H9 (cell line): ENCODE results near the gene PRDM1. TPM values are rescaled to one million over a fixed set of nuclear protein-coding genes. Genes with fewer than 3 reads are reported as not detected.

Experiments
- DNase-seq: peaks from one replicate; pipeline ENCODE4 v3.0.0-alpha.2; 2017
- H2AFZ ChIP-seq: one replicate; pipeline ENCODE4 v1.6.1; 2013; ENCODE audit warnings: mild to moderate bottlenecking, low read length, control low read depth, moderate library complexity
- H2AK5ac ChIP-seq: 2 replicates; pipeline ENCODE4 v1.6.1; 2013; ENCODE audit warnings: low read length, control low read depth, mixed read lengths; ENCODE audit not compliant: insufficient read length
- H2BK120ac ChIP-seq: one replicate; pipeline ENCODE4 v1.6.1; 2013; ENCODE audit warnings: low read depth, mild to moderate bottlenecking, low read length, control low read depth, inconsistent platforms; ENCODE audit not compliant: poor library complexity, severe bottlenecking
- H2BK12ac ChIP-seq: 2 replicates; pipeline ENCODE4 v1.6.1; 2013; ENCODE audit warnings: low read length, control low read depth, mixed read lengths, low read depth; ENCODE audit not compliant: insufficient read length
- H2BK15ac ChIP-seq: 2 replicates; pipeline ENCODE4 v1.6.1; 2013; ENCODE audit warnings: low read depth, low read length, control low read depth
- H2BK20ac ChIP-seq: one replicate; pipeline ENCODE4 v1.6.1; 2013; ENCODE audit warnings: low read depth, mild to moderate bottlenecking, low read length, control low read depth, inconsistent platforms; ENCODE audit not compliant: poor library complexity, severe bottlenecking
- H2BK5ac ChIP-seq: 2 replicates; pipeline ENCODE4 v1.6.1; 2013; ENCODE audit warnings: low read length, control low read depth, mixed read lengths; ENCODE audit not compliant: insufficient read length
- H3K14ac ChIP-seq: 2 replicates; pipeline ENCODE4 v1.6.1; 2013; ENCODE audit warnings: low read length, control low read depth; ENCODE audit not compliant: insufficient read depth
- H3K18ac ChIP-seq: 2 replicates; pipeline ENCODE4 v1.6.1; 2013; ENCODE audit warnings: low read depth, mild to moderate bottlenecking, mixed read lengths, low read length, control low read depth; ENCODE audit not compliant: insufficient read length
- H3K23ac ChIP-seq: 2 replicates; pipeline ENCODE4 v1.6.1; 2013; ENCODE audit warnings: low read length, control low read depth, mixed read lengths, low read depth; ENCODE audit not compliant: insufficient read length
- H3K23me2 ChIP-seq: 2 replicates; pipeline ENCODE4 v1.6.1; 2013; ENCODE audit warnings: low read depth, mild to moderate bottlenecking, mixed read lengths, low read length, control low read depth; ENCODE audit not compliant: insufficient read length, poor library complexity, severe bottlenecking
- H3K27ac ChIP-seq: 2 replicates; pipeline ENCODE4 v1.5.1; 2013; ENCODE audit warnings: low read length, control low read depth, mixed read lengths, low read depth; ENCODE audit not compliant: insufficient read length
- H3K27me3 ChIP-seq: 2 replicates; pipeline ENCODE4 v1.6.1; 2013; ENCODE audit warnings: low read length, control low read depth, inconsistent platforms; ENCODE audit not compliant: insufficient read depth
- H3K4ac ChIP-seq: 2 replicates; pipeline ENCODE4 v1.6.1; 2013; ENCODE audit warnings: low read depth, mild to moderate bottlenecking, control low read depth, inconsistent platforms, low read length, moderate library complexity
- H3K4me1 ChIP-seq: 2 replicates; pipeline ENCODE4 v1.6.1; 2013; ENCODE audit warnings: low read length, control low read depth, inconsistent platforms; ENCODE audit not compliant: insufficient read depth
- H3K4me2 ChIP-seq: 2 replicates; pipeline ENCODE4 v1.6.1; 2013; ENCODE audit warnings: low read length, control low read depth, mixed read lengths; ENCODE audit not compliant: insufficient read length, insufficient read depth
- H3K56ac ChIP-seq: 2 replicates; pipeline ENCODE4 v1.6.1; 2013; ENCODE audit warnings: low read depth, mild to moderate bottlenecking, mixed read lengths, low read length, control low read depth; ENCODE audit not compliant: insufficient read length
- H3K79me1 ChIP-seq: 2 replicates; pipeline ENCODE4 v1.6.1; 2013; ENCODE audit warnings: low read depth, mild to moderate bottlenecking, moderate library complexity, low read length, control low read depth, inconsistent platforms; ENCODE audit not compliant: insufficient read depth, poor library complexity, severe bottlenecking
- H3K79me2 ChIP-seq: 2 replicates; pipeline ENCODE4 v1.6.1; 2013; ENCODE audit warnings: low read length, control low read depth, inconsistent platforms; ENCODE audit not compliant: insufficient read depth
- H3K9ac ChIP-seq: 2 replicates; pipeline ENCODE4 v1.6.1; 2013; ENCODE audit warnings: low read length, control low read depth, mixed read lengths; ENCODE audit not compliant: insufficient read length; ENCODE audit errors: extremely low read depth
- H3K9me3 ChIP-seq: one replicate; pipeline ENCODE4 v1.6.1; 2013; ENCODE audit warnings: low read depth, low read length, inconsistent platforms; ENCODE audit not compliant: control insufficient read depth
- H3T11ph ChIP-seq: one replicate; pipeline ENCODE4 v1.6.1; 2013; ENCODE audit warnings: mild to moderate bottlenecking, low read length, control low read depth, inconsistent platforms
- H4K20me1 ChIP-seq: one replicate; pipeline ENCODE4 v1.6.1; 2013; ENCODE audit not compliant: control insufficient read depth, insufficient read length, insufficient read depth
- H4K5ac ChIP-seq: 2 replicates; pipeline ENCODE4 v1.6.1; 2013; ENCODE audit warnings: low read depth, mild to moderate bottlenecking, mixed read lengths, low read length, control low read depth; ENCODE audit not compliant: insufficient read length
- H4K8ac ChIP-seq: replicated peaks from 2 replicates; pipeline ENCODE4 v1.6.1; 2013; ENCODE audit warnings: low read length, control low read depth, mixed read lengths, low read depth; ENCODE audit not compliant: insufficient read length
- H4K91ac ChIP-seq: 2 replicates; pipeline ENCODE4 v1.6.1; 2013; ENCODE audit warnings: low read depth, mild to moderate bottlenecking, moderate library complexity, mixed read lengths, low read length, control low read depth; ENCODE audit not compliant: insufficient read length
- H3K27ac Mint-ChIP-seq, 3 experiments: 2 replicates in 2 of 3; 3 replicates in 1 of 3; pipeline ENCODE4 v1.8.0; 2020 to 2021; ENCODE audit warnings: mixed read lengths in 3 of 3, mild to moderate bottlenecking in 1 of 3, moderate library complexity in 1 of 3
- H3K27me3 Mint-ChIP-seq: 2 replicates; pipeline ENCODE4 v1.8.0; 2021; ENCODE audit warnings: low read depth, mild to moderate bottlenecking, moderate library complexity, mixed read lengths
- H3K36me3 Mint-ChIP-seq, 3 experiments: 2 replicates in 2 of 3; 3 replicates in 1 of 3; pipeline ENCODE4 v1.8.0; 2020 to 2021; ENCODE audit warnings: low read depth in 3 of 3, mixed read lengths in 3 of 3; ENCODE audit not compliant: insufficient read depth in 1 of 3
- H3K4me1 Mint-ChIP-seq, 2 experiments: 2 replicates each; pipeline ENCODE4 v1.8.0; 2020; ENCODE audit warnings: mixed read lengths in 2 of 2
- H3K4me3 Mint-ChIP-seq, 2 experiments: 2 replicates in 1 of 2; 3 replicates in 1 of 2; pipeline ENCODE4 v1.8.0; 2020 to 2021; ENCODE audit warnings: mild to moderate bottlenecking in 2 of 2, mixed read lengths in 2 of 2, moderate library complexity in 1 of 2
- H3K9me3 Mint-ChIP-seq, 2 experiments: 2 replicates in 1 of 2; 3 replicates in 1 of 2; pipeline ENCODE4 v1.8.0; 2020; ENCODE audit warnings: mild to moderate bottlenecking in 2 of 2, mixed read lengths in 2 of 2, moderate library complexity in 1 of 2
- CTCF ChIP-seq: fragments of 200-600 bp; sonication (generic); conservative IDR thresholded peaks from 3 replicates; pipeline ENCODE4 v1.8.0; 2021; ENCODE audit warnings: antibody characterized with exemption, mild to moderate bottlenecking
- WGBS: extraction: QIAGEN DNeasy Blood & Tissue Kit; methylation state at CpG from one replicate; pipeline ENCODE4 v1.1.7; 2013; ENCODE audit warnings: missing lambda C conversion rate, low lambda C conversion rate, mixed read lengths; ENCODE audit not compliant: insufficient read length; ENCODE audit errors: extremely low coverage; 5-methylcytosine and 5-hydroxymethylcytosine counted together
- total RNA-seq: library from RNA; stranded (reverse); gene quantifications from 2 replicates; pipeline ENCODE4 v1.2.1, GENCODE V29; 2021

Gene PRDM1
- total RNA-seq, 1 experiment from 2014 or later, result 2.9 TPM

DNA sequence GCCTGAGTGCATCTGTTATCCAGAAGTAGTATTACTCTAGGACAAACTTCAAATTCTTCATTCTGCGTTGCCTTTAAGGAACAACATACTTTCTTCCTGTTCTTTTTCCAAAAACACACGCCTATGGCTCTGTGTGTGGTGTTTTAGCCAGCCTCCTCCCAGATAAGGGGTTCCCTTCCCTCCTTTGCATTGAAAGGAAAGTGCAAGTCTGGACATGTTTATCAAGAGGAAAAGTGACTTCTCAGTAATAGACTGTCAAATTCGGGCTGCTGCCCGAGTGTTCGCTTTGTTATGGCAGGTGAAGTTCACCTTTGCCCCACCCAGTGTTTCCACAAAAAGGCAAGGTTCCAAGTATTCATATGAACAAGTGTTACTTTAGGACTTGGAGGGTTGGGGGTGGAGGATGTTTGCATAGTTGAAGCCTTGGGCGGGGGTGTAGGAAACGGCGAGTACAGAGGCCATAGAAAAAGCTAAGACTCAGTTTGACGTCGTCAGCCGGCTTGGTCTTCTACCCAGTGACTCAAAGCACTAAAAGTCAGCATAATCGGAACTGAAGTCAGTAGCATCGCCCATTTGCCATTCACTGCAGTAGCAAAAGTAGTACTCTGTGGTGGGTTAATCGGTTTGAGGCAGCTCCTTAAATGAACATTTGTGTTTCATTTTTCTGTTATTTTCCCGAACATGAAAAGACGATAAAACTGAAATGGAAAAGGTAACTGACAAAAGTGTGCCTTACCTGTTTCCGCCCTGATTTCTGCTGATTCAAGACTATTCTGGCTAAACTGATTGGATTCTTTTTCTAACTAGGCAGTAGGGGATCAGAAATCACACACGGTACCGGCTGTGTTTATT is 12.5 kb downstream of the PRDM1 start:
- H3K4me1 Mint-ChIP-seq, result peaks cover 26 to 46% of the 10 kb centered on the region in 2 experiments
- Histone ChIP-seq H2BK12ac (no peak overlapping the region), H3K23ac (no peak overlapping the region), H4K20me1 (no peaks in the 10 kb centered on the region), H3K79me2 (no peaks in the 10 kb centered on the region), H3T11ph (no peak overlapping the region), H3K4me1 (peaks cover 3% of the 10 kb centered on the region; the same call in 1 of the 2 replicates), H4K8ac (no peak overlapping the region), H3K4ac (no peak overlapping the region), H3K79me1 (no peaks in the 10 kb centered on the region), H3K56ac (no peak overlapping the region), H2AK5ac (no peak overlapping the region), H4K5ac (no peak overlapping the region), H4K91ac (no peak overlapping the region), H2BK15ac (no peak overlapping the region), H3K9ac (no peak overlapping the region), H3K18ac (no peak overlapping the region), H3K23me2 (peaks cover 5% of the 10 kb centered on the region), H3K14ac (no peak overlapping the region), H2BK20ac (no peak overlapping the region), H3K9me3 (no peaks in the 10 kb centered on the region), H3K27ac (no peak overlapping the region), H2BK5ac (no peak overlapping the region), H3K4me2 (peak overlapping the region; percentile 76), H2BK120ac (no peak overlapping the region), H3K27me3 (peaks cover 2% of the 10 kb centered on the region; the same call in 1 of the 2 replicates), H2AFZ (peak overlapping the region; percentile 82)
- no CpG with 5 or more reads among the region's 19 CpGs for WGBS
- DNase-seq, result no peak
- H3K27ac Mint-ChIP-seq, result peak overlapping the region in 1 of 3 experiments; percentile 81; a peak in 2 of 7 replicates
- no peaks in the 10 kb centered on the region for H3K36me3 Mint-ChIP-seq
- peak overlapping the region; percentile 44 to 70 for H3K4me3 Mint-ChIP-seq
- H3K27me3 Mint-ChIP-seq, result peaks cover 3% of the 10 kb centered on the region
- H3K9me3 Mint-ChIP-seq, result no peaks in the 10 kb centered on the region
- no peak for TF ChIP-seq CTCF
